Loucy (cell line): ENCODE results near the gene CSGALNACT2.

Experiments
- H2AFZ ChIP-seq: fragments of 200-600 bp; sonication (generic); 2 replicates; pipeline ENCODE4 v1.6.0; 2016; ENCODE audit warnings: antibody characterized with exemption, mild to moderate bottlenecking, low read length, moderate library complexity
- H3F3A ChIP-seq: fragments of 200-600 bp; 2 replicates; pipeline ENCODE4 v1.6.0; 2016; ENCODE audit warnings: antibody characterized with exemption, low read depth, mild to moderate bottlenecking
- H3K27me3 ChIP-seq: fragments of 200-600 bp; sonication (generic); 2 replicates; pipeline ENCODE4 v1.6.1; 2014; ENCODE audit warnings: low read length, mild to moderate bottlenecking; ENCODE audit not compliant: insufficient read depth, poor library complexity, severe bottlenecking
- H3K36me3 ChIP-seq: fragments of 200-600 bp; sonication (generic); 2 replicates; pipeline ENCODE4 v1.6.1; 2016; ENCODE audit warnings: low read length; ENCODE audit not compliant: insufficient read depth
- H3K4me1 ChIP-seq: fragments of 200-600 bp; sonication (generic); 2 replicates; pipeline ENCODE4 v1.5.1; 2014; ENCODE audit warnings: low read length, mild to moderate bottlenecking; ENCODE audit not compliant: insufficient read depth, poor library complexity, severe bottlenecking
- H3K4me2 ChIP-seq: fragments of 200-600 bp; sonication (generic); 2 replicates; pipeline ENCODE4 v1.6.0; 2014; ENCODE audit warnings: antibody characterized with exemption, low read length, low read depth, mild to moderate bottlenecking; ENCODE audit not compliant: poor library complexity, severe bottlenecking
- H3K4me3 ChIP-seq: fragments of 200-600 bp; sonication (generic); 2 replicates; pipeline ENCODE4 v1.5.1; 2014; ENCODE audit warnings: low read length, mild to moderate bottlenecking, mixed read lengths; ENCODE audit not compliant: poor library complexity, severe bottlenecking
- H3K79me2 ChIP-seq: fragments of 200-600 bp; sonication (generic); 2 replicates; pipeline ENCODE4 v1.6.1; 2014; ENCODE audit warnings: low read length; ENCODE audit not compliant: insufficient read depth
- H3K9ac ChIP-seq: fragments of 200-600 bp; sonication (generic); 2 replicates; pipeline ENCODE4 v1.6.0; 2014; ENCODE audit warnings: mild to moderate bottlenecking, low read depth, low read length, moderate library complexity; ENCODE audit not compliant: poor library complexity, severe bottlenecking
- H3K9me2 ChIP-seq: fragments of 200-600 bp; sonication (generic); replicated peaks from 2 replicates; pipeline ENCODE4 v1.6.1; 2016; ENCODE audit warnings: low read depth, low read length, mixed read lengths
- H3K9me3 ChIP-seq: fragments of 200-600 bp; sonication (generic); 2 replicates; pipeline ENCODE4 v1.6.1; 2014; ENCODE audit warnings: mild to moderate bottlenecking, antibody characterized with exemption, low read length, low read depth; ENCODE audit not compliant: insufficient read depth
- H4K20me1 ChIP-seq: fragments of 200-600 bp; sonication (generic); 2 replicates; pipeline ENCODE4 v1.6.0; 2014; ENCODE audit warnings: antibody characterized with exemption, low read length, mild to moderate bottlenecking; ENCODE audit not compliant: insufficient read depth, poor library complexity, severe bottlenecking
- CTCF ChIP-seq: fragments of 200-600 bp; sonication (generic); conservative IDR thresholded peaks from 2 replicates; pipeline ENCODE4 v1.5.1; 2014; ENCODE audit warnings: mild to moderate bottlenecking, antibody characterized with exemption, low read length
- EZH2phosphoT487 ChIP-seq: fragments of 200-600 bp; IDR thresholded peaks from 2 replicates; pipeline ENCODE4 v1.6.1; 2018; ENCODE audit warnings: antibody characterized with exemption, mild to moderate bottlenecking, moderate library complexity, borderline replicate concordance

The CSGALNACT2 gene

GRCh38 chr10:43123361-43124093 lies 14.7 kb upstream of the CSGALNACT2 start:
- Histone ChIP-seq H2AFZ (no peak overlapping the region), H3K36me3 (no peaks in the 10 kb centered on the region), H3K9me3 (no peaks in the 10 kb centered on the region), H3K9me2 (no peaks in the 10 kb centered on the region), H3K4me2 (no peak overlapping the region), H3K79me2 (no peaks in the 10 kb centered on the region), H4K20me1 (no peaks in the 10 kb centered on the region), H3K4me3 (no peak overlapping the region), H3K4me1 (peaks cover 58% of the 10 kb centered on the region), H3K27me3 (no peaks in the 10 kb centered on the region), H3K9ac (peak overlapping the region; percentile 3), H3F3A (no peaks in the 10 kb centered on the region)
- TF ChIP-seq EZH2phosphoT487, result no peak

- H3K9me3 ChIP-seq, result no peaks in the 10 kb centered on the region
- no peaks in the 10 kb centered on the region for H3K79me2 ChIP-seq
- no peaks in the 10 kb centered on the region for H3K27me3 ChIP-seq
- H3K4me1 ChIP-seq, result peaks cover 64% of the 10 kb centered on the region
- H3K9ac ChIP-seq, result peak overlapping the region; percentile 3
- no peak overlapping the region for H2AFZ ChIP-seq
- no peaks in the 10 kb centered on the region for H4K20me1 ChIP-seq
- no peak overlapping the region for H3K4me3 ChIP-seq
- TF ChIP-seq EZH2phosphoT487 (no peak), CTCF (no peak)
- H3K36me3 ChIP-seq, result no peaks in the 10 kb centered on the region
- H3F3A ChIP-seq, result no peaks in the 10 kb centered on the region
- no peak overlapping the region for H3K4me2 ChIP-seq
- no peaks in the 10 kb centered on the region for H3K9me2 ChIP-seq
Observed at GRCh38 chr10:43124094-43124521, 14.1 kb upstream of the CSGALNACT2 start.

GRCh38 chr10:43124574-43125273 lies 13.5 kb upstream of the CSGALNACT2 start:
- no peak for TF ChIP-seq EZH2phosphoT487
- TF ChIP-seq CTCF, result no peak

More at GRCh38 chr10:43124574-43125273, 13.5 kb upstream of the CSGALNACT2 start:
- Histone ChIP-seq H3K79me2 (no peaks in the 10 kb centered on the region), H3F3A (no peaks in the 10 kb centered on the region), H3K27me3 (no peaks in the 10 kb centered on the region), H3K4me2 (no peak overlapping the region), H4K20me1 (no peaks in the 10 kb centered on the region), H3K9me2 (no peaks in the 10 kb centered on the region), H2AFZ (no peak overlapping the region), H3K9ac (no peak overlapping the region), H3K9me3 (no peaks in the 10 kb centered on the region), H3K4me1 (peaks cover 70% of the 10 kb centered on the region), H3K36me3 (no peaks in the 10 kb centered on the region), H3K4me3 (no peak overlapping the region)
